H9 (cell line): ENCODE data around the gene ZNF142. TPM values are rescaled to one million over a fixed set of nuclear protein-coding genes. Genes with fewer than 3 reads are reported as not detected.

Experiments used
- DNase-seq: peaks from one replicate; pipeline ENCODE4 v3.0.0-alpha.2; 2017
- H2AFZ ChIP-seq: one replicate; pipeline ENCODE4 v1.6.1; 2013; ENCODE audit warnings: mild to moderate bottlenecking, low read length, control low read depth, moderate library complexity
- H2AK5ac ChIP-seq: 2 replicates; pipeline ENCODE4 v1.6.1; 2013; ENCODE audit warnings: low read length, control low read depth, mixed read lengths; ENCODE audit not compliant: insufficient read length
- H2BK120ac ChIP-seq: one replicate; pipeline ENCODE4 v1.6.1; 2013; ENCODE audit warnings: low read depth, mild to moderate bottlenecking, low read length, control low read depth, inconsistent platforms; ENCODE audit not compliant: poor library complexity, severe bottlenecking
- H2BK12ac ChIP-seq: 2 replicates; pipeline ENCODE4 v1.6.1; 2013; ENCODE audit warnings: low read length, control low read depth, mixed read lengths, low read depth; ENCODE audit not compliant: insufficient read length
- H2BK15ac ChIP-seq: 2 replicates; pipeline ENCODE4 v1.6.1; 2013; ENCODE audit warnings: low read depth, low read length, control low read depth
- H2BK20ac ChIP-seq: one replicate; pipeline ENCODE4 v1.6.1; 2013; ENCODE audit warnings: low read depth, mild to moderate bottlenecking, low read length, control low read depth, inconsistent platforms; ENCODE audit not compliant: poor library complexity, severe bottlenecking
- H2BK5ac ChIP-seq: 2 replicates; pipeline ENCODE4 v1.6.1; 2013; ENCODE audit warnings: low read length, control low read depth, mixed read lengths; ENCODE audit not compliant: insufficient read length
- H3K14ac ChIP-seq: 2 replicates; pipeline ENCODE4 v1.6.1; 2013; ENCODE audit warnings: low read length, control low read depth; ENCODE audit not compliant: insufficient read depth
- H3K18ac ChIP-seq: 2 replicates; pipeline ENCODE4 v1.6.1; 2013; ENCODE audit warnings: low read depth, mild to moderate bottlenecking, mixed read lengths, low read length, control low read depth; ENCODE audit not compliant: insufficient read length
- H3K23ac ChIP-seq: 2 replicates; pipeline ENCODE4 v1.6.1; 2013; ENCODE audit warnings: low read length, control low read depth, mixed read lengths, low read depth; ENCODE audit not compliant: insufficient read length
- H3K23me2 ChIP-seq: 2 replicates; pipeline ENCODE4 v1.6.1; 2013; ENCODE audit warnings: low read depth, mild to moderate bottlenecking, mixed read lengths, low read length, control low read depth; ENCODE audit not compliant: insufficient read length, poor library complexity, severe bottlenecking
- H3K27ac ChIP-seq: 2 replicates; pipeline ENCODE4 v1.5.1; 2013; ENCODE audit warnings: low read length, control low read depth, mixed read lengths, low read depth; ENCODE audit not compliant: insufficient read length
- H3K27me3 ChIP-seq: 2 replicates; pipeline ENCODE4 v1.6.1; 2013; ENCODE audit warnings: low read length, control low read depth, inconsistent platforms; ENCODE audit not compliant: insufficient read depth
- H3K4ac ChIP-seq: 2 replicates; pipeline ENCODE4 v1.6.1; 2013; ENCODE audit warnings: low read depth, mild to moderate bottlenecking, control low read depth, inconsistent platforms, low read length, moderate library complexity
- H3K4me1 ChIP-seq: 2 replicates; pipeline ENCODE4 v1.6.1; 2013; ENCODE audit warnings: low read length, control low read depth, inconsistent platforms; ENCODE audit not compliant: insufficient read depth
- H3K4me2 ChIP-seq: 2 replicates; pipeline ENCODE4 v1.6.1; 2013; ENCODE audit warnings: low read length, control low read depth, mixed read lengths; ENCODE audit not compliant: insufficient read length, insufficient read depth
- H3K56ac ChIP-seq: 2 replicates; pipeline ENCODE4 v1.6.1; 2013; ENCODE audit warnings: low read depth, mild to moderate bottlenecking, mixed read lengths, low read length, control low read depth; ENCODE audit not compliant: insufficient read length
- H3K79me1 ChIP-seq: 2 replicates; pipeline ENCODE4 v1.6.1; 2013; ENCODE audit warnings: low read depth, mild to moderate bottlenecking, moderate library complexity, low read length, control low read depth, inconsistent platforms; ENCODE audit not compliant: insufficient read depth, poor library complexity, severe bottlenecking
- H3K79me2 ChIP-seq: 2 replicates; pipeline ENCODE4 v1.6.1; 2013; ENCODE audit warnings: low read length, control low read depth, inconsistent platforms; ENCODE audit not compliant: insufficient read depth
- H3K9ac ChIP-seq: 2 replicates; pipeline ENCODE4 v1.6.1; 2013; ENCODE audit warnings: low read length, control low read depth, mixed read lengths; ENCODE audit not compliant: insufficient read length; ENCODE audit errors: extremely low read depth
- H3K9me3 ChIP-seq: one replicate; pipeline ENCODE4 v1.6.1; 2013; ENCODE audit warnings: low read depth, low read length, inconsistent platforms; ENCODE audit not compliant: control insufficient read depth
- H3T11ph ChIP-seq: one replicate; pipeline ENCODE4 v1.6.1; 2013; ENCODE audit warnings: mild to moderate bottlenecking, low read length, control low read depth, inconsistent platforms
- H4K20me1 ChIP-seq: one replicate; pipeline ENCODE4 v1.6.1; 2013; ENCODE audit not compliant: control insufficient read depth, insufficient read length, insufficient read depth
- H4K5ac ChIP-seq: 2 replicates; pipeline ENCODE4 v1.6.1; 2013; ENCODE audit warnings: low read depth, mild to moderate bottlenecking, mixed read lengths, low read length, control low read depth; ENCODE audit not compliant: insufficient read length
- H4K8ac ChIP-seq: replicated peaks from 2 replicates; pipeline ENCODE4 v1.6.1; 2013; ENCODE audit warnings: low read length, control low read depth, mixed read lengths, low read depth; ENCODE audit not compliant: insufficient read length
- H4K91ac ChIP-seq: 2 replicates; pipeline ENCODE4 v1.6.1; 2013; ENCODE audit warnings: low read depth, mild to moderate bottlenecking, moderate library complexity, mixed read lengths, low read length, control low read depth; ENCODE audit not compliant: insufficient read length
- H3K27ac Mint-ChIP-seq, 3 experiments: 2 replicates in 2 of 3; 3 replicates in 1 of 3; pipeline ENCODE4 v1.8.0; 2020 to 2021; ENCODE audit warnings: mixed read lengths in 3 of 3, mild to moderate bottlenecking in 1 of 3, moderate library complexity in 1 of 3
- H3K27me3 Mint-ChIP-seq: 2 replicates; pipeline ENCODE4 v1.8.0; 2021; ENCODE audit warnings: low read depth, mild to moderate bottlenecking, moderate library complexity, mixed read lengths
- H3K36me3 Mint-ChIP-seq, 3 experiments: 2 replicates in 2 of 3; 3 replicates in 1 of 3; pipeline ENCODE4 v1.8.0; 2020 to 2021; ENCODE audit warnings: low read depth in 3 of 3, mixed read lengths in 3 of 3; ENCODE audit not compliant: insufficient read depth in 1 of 3
- H3K4me1 Mint-ChIP-seq, 2 experiments: 2 replicates each; pipeline ENCODE4 v1.8.0; 2020; ENCODE audit warnings: mixed read lengths in 2 of 2
- H3K4me3 Mint-ChIP-seq, 2 experiments: 2 replicates in 1 of 2; 3 replicates in 1 of 2; pipeline ENCODE4 v1.8.0; 2020 to 2021; ENCODE audit warnings: mild to moderate bottlenecking in 2 of 2, mixed read lengths in 2 of 2, moderate library complexity in 1 of 2
- H3K9me3 Mint-ChIP-seq, 2 experiments: 2 replicates in 1 of 2; 3 replicates in 1 of 2; pipeline ENCODE4 v1.8.0; 2020; ENCODE audit warnings: mild to moderate bottlenecking in 2 of 2, mixed read lengths in 2 of 2, moderate library complexity in 1 of 2
- CTCF ChIP-seq: fragments of 200-600 bp; sonication (generic); conservative IDR thresholded peaks from 3 replicates; pipeline ENCODE4 v1.8.0; 2021; ENCODE audit warnings: antibody characterized with exemption, mild to moderate bottlenecking
- WGBS: extraction: QIAGEN DNeasy Blood & Tissue Kit; methylation state at CpG from one replicate; pipeline ENCODE4 v1.1.7; 2013; ENCODE audit warnings: missing lambda C conversion rate, low lambda C conversion rate, mixed read lengths; ENCODE audit not compliant: insufficient read length; ENCODE audit errors: extremely low coverage; 5-methylcytosine and 5-hydroxymethylcytosine counted together
- total RNA-seq: library from RNA; stranded (reverse); gene quantifications from 2 replicates; pipeline ENCODE4 v1.2.1, GENCODE V29; 2021

Gene ZNF142
- total RNA-seq, 1 experiment from 2014 or later, result 43.4 TPM

GRCh38 chr2:218645126-218645525 lies 14.3 kb downstream of the ZNF142 start:
- Histone ChIP-seq H4K91ac (no peak overlapping the region), H3K4me2 (no peak overlapping the region), H3T11ph (no peak overlapping the region), H3K56ac (no peak overlapping the region), H3K27me3 (no peaks in the 10 kb centered on the region), H4K20me1 (no peaks in the 10 kb centered on the region), H3K9ac (no peak overlapping the region), H4K5ac (no peak overlapping the region), H3K79me1 (no peaks in the 10 kb centered on the region), H2AFZ (no peak overlapping the region), H3K4ac (no peak overlapping the region), H2AK5ac (no peak overlapping the region), H3K23me2 (no peaks in the 10 kb centered on the region), H2BK120ac (no peak overlapping the region), H3K79me2 (no peaks in the 10 kb centered on the region), H3K27ac (no peak overlapping the region), H2BK20ac (no peak overlapping the region), H3K9me3 (no peaks in the 10 kb centered on the region), H3K18ac (no peak overlapping the region), H3K14ac (no peak overlapping the region), H3K23ac (no peak overlapping the region), H4K8ac (no peak overlapping the region), H3K4me1 (no peaks in the 10 kb centered on the region), H2BK12ac (no peak overlapping the region), H2BK15ac (no peak overlapping the region), H2BK5ac (no peak overlapping the region)
- Mint-ChIP-seq H3K4me3 (no peak overlapping the region), H3K9me3 (no peaks in the 10 kb centered on the region), H3K4me1 (no peaks in the 10 kb centered on the region), H3K27me3 (no peaks in the 10 kb centered on the region), H3K36me3 (peaks cover 40 to 80% (median 79%) of the 10 kb centered on the region in 3 experiments; a peak in 6 of 7 replicates), H3K27ac (no peak overlapping the region)
- DNase-seq, result no peak
- no CpG with 5 or more reads among the region's 1 CpG for WGBS
- TF ChIP-seq CTCF, result no peak
